Body of pancreas (tissue), 4 donors: Measurements from ENCODE around the gene FAM217A.

ENCODE experiments used
- POLR2A ChIP-seq, 3 donors: fragments of 450-650 bp; IDR thresholded peaks; one replicate each; pipeline ENCODE4 v1.6.1; 2016; ENCODE audit warnings: antibody characterized with exemption in 3 of 3, mild to moderate bottlenecking in 2 of 3
- TF ChIP-seq, protein P1 (sequence below), 7 experiments: fragments of 450-650 bp in 4 of 7; fragments of 200-600 bp in 3 of 7; sonication (generic) in 3 of 7; IDR thresholded peaks; one replicate each; pipeline ENCODE4 v1.5.1; 2016 to 2019; ENCODE audit warnings: antibody characterized with exemption in 7 of 7

DNA sequence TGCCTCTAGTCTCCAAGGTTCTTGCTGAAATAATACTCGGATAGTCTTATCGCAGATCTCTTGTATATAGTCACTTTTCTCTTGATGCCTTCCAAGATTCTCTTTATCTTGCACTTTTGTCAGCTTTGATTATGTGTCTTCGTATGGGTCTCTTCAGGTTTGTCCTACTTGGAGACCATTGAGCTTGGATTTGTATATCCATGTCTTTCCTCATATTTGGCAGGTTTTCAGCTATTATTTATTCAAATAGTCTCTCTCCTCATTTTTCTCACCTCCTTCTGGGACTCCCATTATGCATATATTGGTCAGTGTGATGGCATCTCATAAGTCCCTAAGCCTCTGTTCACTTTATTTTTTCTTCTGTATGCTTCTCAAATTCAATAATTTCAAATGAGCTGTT, 33.4 kb upstream of the FAM217A start:
- TF ChIP-seq, protein P1, sequence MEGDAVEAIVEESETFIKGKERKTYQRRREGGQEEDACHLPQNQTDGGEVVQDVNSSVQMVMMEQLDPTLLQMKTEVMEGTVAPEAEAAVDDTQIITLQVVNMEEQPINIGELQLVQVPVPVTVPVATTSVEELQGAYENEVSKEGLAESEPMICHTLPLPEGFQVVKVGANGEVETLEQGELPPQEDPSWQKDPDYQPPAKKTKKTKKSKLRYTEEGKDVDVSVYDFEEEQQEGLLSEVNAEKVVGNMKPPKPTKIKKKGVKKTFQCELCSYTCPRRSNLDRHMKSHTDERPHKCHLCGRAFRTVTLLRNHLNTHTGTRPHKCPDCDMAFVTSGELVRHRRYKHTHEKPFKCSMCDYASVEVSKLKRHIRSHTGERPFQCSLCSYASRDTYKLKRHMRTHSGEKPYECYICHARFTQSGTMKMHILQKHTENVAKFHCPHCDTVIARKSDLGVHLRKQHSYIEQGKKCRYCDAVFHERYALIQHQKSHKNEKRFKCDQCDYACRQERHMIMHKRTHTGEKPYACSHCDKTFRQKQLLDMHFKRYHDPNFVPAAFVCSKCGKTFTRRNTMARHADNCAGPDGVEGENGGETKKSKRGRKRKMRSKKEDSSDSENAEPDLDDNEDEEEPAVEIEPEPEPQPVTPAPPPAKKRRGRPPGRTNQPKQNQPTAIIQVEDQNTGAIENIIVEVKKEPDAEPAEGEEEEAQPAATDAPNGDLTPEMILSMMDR (IDR thresholded peaks at IDR 0.05) = no peak
- no peak for TF ChIP-seq POLR2A (IDR thresholded peaks at IDR 0.05)
